ENCODE results near the gene SNORC.

The SNORC gene

GRCh38 chr2:232882505-232883115 lies 12.5 kb downstream of the SNORC start:
- no peak for DNase-seq (ENCODE audit: low read depth)

- DNase-seq (ENCODE audit: low read depth), result no peak
Observed at GRCh38 chr2:232883116-232883721, 13.2 kb downstream of the SNORC start.

GRCh38 chr2:232884001-232884421 lies 13.9 kb downstream of the SNORC start:
- no peak for DNase-seq (ENCODE audit: low read depth)

GRCh38 chr2:232884549-232885263 lies 14.6 kb downstream of the SNORC start:
- DNase-seq (ENCODE audit: low read depth), result no peak

- DNase-seq (ENCODE audit: low read depth), result no peak
Observed at GRCh38 chr2:232885264-232885961, 15.3 kb downstream of the SNORC start.

GRCh38 chr2:232886176-232886575 lies 16.1 kb downstream of the SNORC start:
- no peak for DNase-seq (ENCODE audit: low read depth)

- no peak for DNase-seq (ENCODE audit: low read depth)
Observed at GRCh38 chr2:232886632-232887031, 16.6 kb downstream of the SNORC start.

- no peak for DNase-seq (ENCODE audit: low read depth)
Observed at GRCh38 chr2:232887171-232887850, 17.2 kb downstream of the SNORC start.

GRCh38 chr2:232888099-232888836 lies 18.2 kb downstream of the SNORC start:
- no peak for DNase-seq (ENCODE audit: low read depth)

GRCh38 chr2:232888839-232889529 lies 18.9 kb downstream of the SNORC start:
- DNase-seq (ENCODE audit: low read depth), result no peak

- DNase-seq (ENCODE audit: low read depth), result no peak
Observed at GRCh38 chr2:232889876-232890401, 19.9 kb downstream of the SNORC start.

- DNase-seq (ENCODE audit: low read depth), result no peak
Observed at GRCh38 chr2:232890536-232890895, 20.5 kb downstream of the SNORC start.

- DNase-seq (ENCODE audit: low read depth), result peak; percentile 23
Observed at GRCh38 chr2:232890896-232891601, 21.0 kb downstream of the SNORC start.

GRCh38 chr2:232891621-232892071 lies 21.6 kb downstream of the SNORC start:
- no peak for DNase-seq (ENCODE audit: low read depth)

GRCh38 chr2:232892221-232892620 lies 22.2 kb downstream of the SNORC start:
- DNase-seq (ENCODE audit: low read depth), result no peak

GRCh38 chr2:232892843-232893242 lies 22.8 kb downstream of the SNORC start:
- no peak for DNase-seq (ENCODE audit: low read depth)

- DNase-seq (ENCODE audit: low read depth), result no peak
Observed at GRCh38 chr2:232893834-232894233, 23.8 kb downstream of the SNORC start.

- no peak for DNase-seq (ENCODE audit: low read depth)
Observed at GRCh38 chr2:232894251-232894650, 24.2 kb downstream of the SNORC start.

GRCh38 chr2:232894746-232895145 lies 24.7 kb downstream of the SNORC start:
- DNase-seq (ENCODE audit: low read depth), result no peak

GRCh38 chr2:232896111-232896510 lies 26.0 kb downstream of the SNORC start:
- no peak for DNase-seq (ENCODE audit: low read depth)

Measured in fibroblast of gingiva (primary cell).